ENCODE results near the gene DIPK1A. TPM values are rescaled to one million over a fixed set of nuclear protein-coding genes. Genes with fewer than 3 reads are reported as not detected.

DIPK1A gene
- total RNA-seq, 1 donor from 2014 or later, result 16.0 TPM

- H3K4me3 Mint-ChIP-seq, result no peak overlapping the region
- peaks cover 38% of the 10 kb centered on the region for H3K4me1 Mint-ChIP-seq
- no peak overlapping the region for H3K27ac Mint-ChIP-seq
- intact Hi-C loops (cut with micrococcal nuclease), result loop anchor here (5.0 kb wide), 1 partner anchor 41 kb away; no protein-coding TSS in a partner anchor
- no peaks in the 10 kb centered on the region for H3K9me3 Mint-ChIP-seq
- ATAC-seq (ENCODE audit: low read depth) (no peak), DNase-seq (no peak)
- TF ChIP-seq CTCF (IDR thresholded peaks at IDR 0.05), result no peak
- H3K36me3 Mint-ChIP-seq (ENCODE audit: low read depth), result no peaks in the 10 kb centered on the region
- CTCF ChIA-PET, result interaction anchor here (1.5 to 3.8 kb wide), 12 partner anchors 10 to 161 kb away, joined by 7 to 251 read pairs (median 18); partner anchors contain the start of genes DIPK1A and RPL5
- H3K27me3 Mint-ChIP-seq, result no peaks in the 10 kb centered on the region
- POLR2A ChIA-PET, result interaction anchor here (1.2 to 3.8 kb wide), 6 partner anchors 12 to 129 kb away, joined by 3 to 94 read pairs (median 8); partner anchors contain the start of gene DIPK1A
Measured at GRCh38 chr1:92992877-92993276, 31.6 kb upstream of the DIPK1A start.

GRCh38 chr1:92992054-92992453, 30.8 kb upstream of the DIPK1A start:
- DNase-seq, result no peak
- Mint-ChIP-seq H3K36me3 (ENCODE audit: low read depth) (no peaks in the 10 kb centered on the region), H3K4me3 (no peak overlapping the region), H3K27me3 (no peaks in the 10 kb centered on the region), H3K4me1 (peaks cover 38% of the 10 kb centered on the region), H3K27ac (peak overlapping the region; percentile 36), H3K9me3 (no peaks in the 10 kb centered on the region)
- no peak for ATAC-seq (ENCODE audit: low read depth)
- POLR2A ChIA-PET, result interaction anchor here (0.6 to 3.8 kb wide), 6 partner anchors 10 to 127 kb away, joined by 3 to 94 read pairs (median 8); partner anchors contain the start of gene DIPK1A
- no peak for TF ChIP-seq CTCF (IDR thresholded peaks at IDR 0.05)
- CTCF ChIA-PET, result interaction anchor here (3.7 to 3.8 kb wide), 3 partner anchors 12 to 32 kb away, joined by 57 to 251 read pairs (median 199); partner anchors contain the start of gene DIPK1A
- intact Hi-C loops (cut with micrococcal nuclease), result loop anchor here (5.0 kb wide), 1 partner anchor 40 kb away; no protein-coding TSS in a partner anchor

- no peak for DNase-seq
- Mint-ChIP-seq H3K9me3 (no peaks in the 10 kb centered on the region), H3K4me1 (peaks cover 38% of the 10 kb centered on the region), H3K36me3 (ENCODE audit: low read depth) (no peaks in the 10 kb centered on the region), H3K27ac (peak overlapping the region; percentile 46), H3K27me3 (no peaks in the 10 kb centered on the region), H3K4me3 (peak overlapping the region; percentile 5)
- ATAC-seq (ENCODE audit: low read depth), result no peak
- POLR2A ChIA-PET, result interaction anchor here (1.5 to 1.9 kb wide), 4 partner anchors 10 to 29 kb away, joined by 6 to 35 read pairs (median 9); partner anchors contain the start of gene DIPK1A
- CTCF ChIA-PET, result interaction anchor here (1.1 to 1.7 kb wide), 6 partner anchors 10 to 132 kb away, joined by 4 to 19 read pairs (median 12); partner anchors contain the start of gene DIPK1A
- intact Hi-C loops (cut with micrococcal nuclease), result loop anchor here (5.0 kb wide), 1 partner anchor 39 kb away; no protein-coding TSS in a partner anchor
- no peak for TF ChIP-seq CTCF (IDR thresholded peaks at IDR 0.05)
Measured at GRCh38 chr1:92990828-92991227, 29.6 kb upstream of the DIPK1A start.

- peaks cover 43% of the 10 kb centered on the region for H3K4me1 Mint-ChIP-seq
Measured at GRCh38 chr1:92989936-92990583, 28.8 kb upstream of the DIPK1A start.

More at GRCh38 chr1:92989936-92990583, 28.8 kb upstream of the DIPK1A start:
- no peak for DNase-seq
- peak overlapping the region; percentile 46 for H3K27ac Mint-ChIP-seq
- TF ChIP-seq CTCF (IDR thresholded peaks at IDR 0.05), result no peak
- H3K9me3 Mint-ChIP-seq, result no peaks in the 10 kb centered on the region
- no peak overlapping the region for H3K4me3 Mint-ChIP-seq
- H3K27me3 Mint-ChIP-seq, result no peaks in the 10 kb centered on the region
- ChIA-PET POLR2A (interaction anchor here (1.0 to 1.9 kb wide), 5 partner anchors 9 to 29 kb away, joined by 6 to 35 read pairs (median 6); partner anchors contain the start of gene DIPK1A), CTCF (interaction anchor here (0.6 to 1.7 kb wide), 7 partner anchors 9 to 131 kb away, joined by 4 to 19 read pairs (median 10); partner anchors contain the start of gene DIPK1A)
- intact Hi-C loops (cut with micrococcal nuclease), result loop anchor here (5.0 kb wide), 1 partner anchor 38 kb away; no protein-coding TSS in a partner anchor
- no peak for ATAC-seq (ENCODE audit: low read depth)
- H3K36me3 Mint-ChIP-seq (ENCODE audit: low read depth), result no peaks in the 10 kb centered on the region
